DOHH2 (cell line): Measurements from ENCODE around the gene HACD4.

Experiments used
- H3F3A ChIP-seq: fragments of 200-600 bp; sonication (generic), shearing (Covaris generic); 2 replicates; pipeline ENCODE4 v1.6.0; 2016; ENCODE audit warnings: antibody characterized with exemption, mild to moderate bottlenecking; ENCODE audit not compliant: control insufficient read depth, insufficient read depth
- H3K27ac ChIP-seq: fragments of 200-600 bp; sonication (generic); 2 replicates; pipeline ENCODE4 v1.5.1; 2014; ENCODE audit warnings: low read depth, mild to moderate bottlenecking, low read length, moderate library complexity
- H3K27me3 ChIP-seq: fragments of 200-600 bp; sonication (generic); 2 replicates; pipeline ENCODE4 v1.6.1; 2014; ENCODE audit warnings: mild to moderate bottlenecking, low read length, mixed read lengths; ENCODE audit not compliant: control insufficient read depth
- H3K36me3 ChIP-seq: fragments of 200-600 bp; sonication (generic); 2 replicates; pipeline ENCODE4 v1.6.1; 2014; ENCODE audit warnings: mild to moderate bottlenecking, low read length, moderate library complexity, mixed read lengths; ENCODE audit not compliant: control insufficient read depth
- H3K4me1 ChIP-seq: fragments of 200-600 bp; sonication (generic); 2 replicates; pipeline ENCODE4 v1.6.1; 2014; ENCODE audit warnings: mild to moderate bottlenecking, low read length, mixed read lengths; ENCODE audit not compliant: control insufficient read depth
- H3K4me2 ChIP-seq: fragments of 200-600 bp; sonication (generic); 2 replicates; pipeline ENCODE4 v1.6.0; 2014; ENCODE audit warnings: mild to moderate bottlenecking, low read length, moderate library complexity
- H3K4me3 ChIP-seq: fragments of 200-600 bp; sonication (generic); 2 replicates; pipeline ENCODE4 v1.5.1; 2014; ENCODE audit warnings: mild to moderate bottlenecking, low read length, mixed read lengths
- H3K79me2 ChIP-seq: fragments of 200-600 bp; sonication (generic); 2 replicates; pipeline ENCODE4 v1.6.1; 2014; ENCODE audit warnings: mild to moderate bottlenecking, low read length, mixed read lengths; ENCODE audit not compliant: control insufficient read depth
- H3K9me2 ChIP-seq: fragments of 200-600 bp; sonication (generic); replicated peaks from 2 replicates; pipeline ENCODE4 v1.6.1; 2014; ENCODE audit warnings: mild to moderate bottlenecking, low read length, mixed read lengths; ENCODE audit not compliant: control insufficient read depth
- H3K9me3 ChIP-seq: fragments of 200-600 bp; sonication (generic); 2 replicates; pipeline ENCODE4 v1.6.1; 2014; ENCODE audit warnings: antibody characterized with exemption, low read length, mixed read lengths; ENCODE audit not compliant: control insufficient read depth, insufficient read depth
- H4K20me1 ChIP-seq: fragments of 200-600 bp; sonication (generic); 2 replicates; pipeline ENCODE4 v1.6.0; 2014; ENCODE audit warnings: low read depth, mild to moderate bottlenecking, antibody characterized with exemption, low read length, moderate library complexity; ENCODE audit not compliant: control insufficient read depth, insufficient read depth
- EZH2phosphoT487 ChIP-seq: fragments of 200-600 bp; sonication (generic); IDR thresholded peaks from 2 replicates; pipeline ENCODE4 v1.6.1; 2017; ENCODE audit warnings: borderline replicate concordance, mild to moderate bottlenecking, antibody characterized with exemption, low read length, moderate library complexity, mixed read lengths
- TF ChIP-seq, protein P1 (sequence below): fragments of 200-600 bp; sonication (generic); IDR thresholded peaks from one replicate; pipeline ENCODE4 v1.5.1; 2014; ENCODE audit warnings: antibody characterized with exemption, mild to moderate bottlenecking, low read depth, low read length; ENCODE audit not compliant: poor library complexity, severe bottlenecking

The HACD4 gene

DNA sequence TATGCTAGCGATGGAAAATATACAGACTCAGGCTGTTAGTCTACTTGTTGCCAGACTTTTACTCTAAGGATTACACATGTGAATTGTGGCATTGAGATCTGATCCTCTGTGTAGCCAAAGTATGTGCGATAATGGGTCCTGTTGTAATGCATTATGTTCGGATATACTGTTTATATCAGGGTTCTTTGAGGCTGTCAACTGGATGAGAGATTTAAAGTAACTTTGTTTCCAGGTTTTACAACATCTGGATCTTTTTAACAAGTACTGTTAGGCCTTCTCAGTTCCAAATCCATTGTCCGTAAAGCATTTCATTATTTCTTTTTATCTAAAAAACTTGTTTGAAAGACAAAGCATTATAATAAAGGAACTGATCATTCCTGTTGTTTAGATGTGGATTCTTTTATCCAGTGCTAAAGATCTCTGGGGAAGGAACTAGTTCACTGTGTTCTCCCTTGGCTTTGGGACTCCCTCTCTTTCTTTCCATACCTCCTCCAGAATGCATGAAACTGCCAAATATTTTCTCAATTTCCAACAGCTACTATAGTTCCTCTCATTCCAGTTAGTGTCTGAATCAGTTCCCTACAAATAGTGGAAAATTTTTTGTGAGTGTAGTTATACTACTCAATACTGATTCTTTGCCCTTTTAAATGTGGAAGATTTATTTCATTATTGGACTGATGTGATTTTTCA is 68.8 kb downstream of the HACD4 start:
- Histone ChIP-seq H3K4me2 (no peak overlapping the region), H3K4me3 (no peak overlapping the region), H4K20me1 (no peaks in the 10 kb centered on the region), H3K27me3 (no peaks in the 10 kb centered on the region), H3K9me3 (no peaks in the 10 kb centered on the region; the same call in 1 of the 2 replicates), H3K79me2 (no peaks in the 10 kb centered on the region), H3K36me3 (peaks cover 5% of the 10 kb centered on the region; the same call in 1 of the 2 replicates), H3K9me2 (no peaks in the 10 kb centered on the region), H3K27ac (no peak overlapping the region), H3F3A (no peaks in the 10 kb centered on the region; the same call in 1 of the 2 replicates), H3K4me1 (peaks cover 16% of the 10 kb centered on the region)
- TF ChIP-seq, protein P1, sequence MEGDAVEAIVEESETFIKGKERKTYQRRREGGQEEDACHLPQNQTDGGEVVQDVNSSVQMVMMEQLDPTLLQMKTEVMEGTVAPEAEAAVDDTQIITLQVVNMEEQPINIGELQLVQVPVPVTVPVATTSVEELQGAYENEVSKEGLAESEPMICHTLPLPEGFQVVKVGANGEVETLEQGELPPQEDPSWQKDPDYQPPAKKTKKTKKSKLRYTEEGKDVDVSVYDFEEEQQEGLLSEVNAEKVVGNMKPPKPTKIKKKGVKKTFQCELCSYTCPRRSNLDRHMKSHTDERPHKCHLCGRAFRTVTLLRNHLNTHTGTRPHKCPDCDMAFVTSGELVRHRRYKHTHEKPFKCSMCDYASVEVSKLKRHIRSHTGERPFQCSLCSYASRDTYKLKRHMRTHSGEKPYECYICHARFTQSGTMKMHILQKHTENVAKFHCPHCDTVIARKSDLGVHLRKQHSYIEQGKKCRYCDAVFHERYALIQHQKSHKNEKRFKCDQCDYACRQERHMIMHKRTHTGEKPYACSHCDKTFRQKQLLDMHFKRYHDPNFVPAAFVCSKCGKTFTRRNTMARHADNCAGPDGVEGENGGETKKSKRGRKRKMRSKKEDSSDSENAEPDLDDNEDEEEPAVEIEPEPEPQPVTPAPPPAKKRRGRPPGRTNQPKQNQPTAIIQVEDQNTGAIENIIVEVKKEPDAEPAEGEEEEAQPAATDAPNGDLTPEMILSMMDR: no peak
- no peak for TF ChIP-seq EZH2phosphoT487

DNA sequence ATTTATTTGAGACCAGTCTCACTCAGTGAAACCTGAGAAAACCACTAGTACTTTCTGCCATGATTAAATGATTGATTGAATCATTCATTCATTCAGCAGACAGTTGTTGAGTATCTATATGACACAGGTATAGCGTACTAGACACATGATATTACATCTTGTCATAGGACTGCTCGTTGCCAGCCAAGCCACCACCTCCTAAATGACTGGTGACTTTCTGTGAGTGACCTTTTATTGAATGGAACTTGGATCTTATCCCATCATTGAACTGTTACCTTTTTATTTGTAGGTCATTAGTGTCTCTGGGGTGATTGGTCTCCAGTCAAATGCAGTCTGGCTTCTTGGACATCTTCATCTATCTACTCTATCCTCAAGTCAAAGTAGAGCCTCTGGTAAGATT is 80.7 kb downstream of the HACD4 start:
- Histone ChIP-seq H4K20me1 (no peaks in the 10 kb centered on the region), H3F3A (no peaks in the 10 kb centered on the region), H3K36me3 (0 out of 2 replicates have a peak, but pooled peaks cover 3% of the 10 kb centered on the region), H3K79me2 (no peaks in the 10 kb centered on the region), H3K4me2 (no peak overlapping the region), H3K4me3 (no peak overlapping the region), H3K27ac (no peak overlapping the region), H3K27me3 (no peaks in the 10 kb centered on the region), H3K9me3 (no peaks in the 10 kb centered on the region), H3K4me1 (peaks cover 7% of the 10 kb centered on the region; the same call in 1 of the 2 replicates), H3K9me2 (no peaks in the 10 kb centered on the region)
- no peak for TF ChIP-seq EZH2phosphoT487
- TF ChIP-seq, protein P1: no peak
